ENCODE measurements around the gene NPC2. TPM values are rescaled to one million over a fixed set of nuclear protein-coding genes. Genes with fewer than 3 reads are reported as not detected.

The NPC2 gene
- total RNA-seq, 1 donor from 2014 or later: 524 TPM

DNA sequence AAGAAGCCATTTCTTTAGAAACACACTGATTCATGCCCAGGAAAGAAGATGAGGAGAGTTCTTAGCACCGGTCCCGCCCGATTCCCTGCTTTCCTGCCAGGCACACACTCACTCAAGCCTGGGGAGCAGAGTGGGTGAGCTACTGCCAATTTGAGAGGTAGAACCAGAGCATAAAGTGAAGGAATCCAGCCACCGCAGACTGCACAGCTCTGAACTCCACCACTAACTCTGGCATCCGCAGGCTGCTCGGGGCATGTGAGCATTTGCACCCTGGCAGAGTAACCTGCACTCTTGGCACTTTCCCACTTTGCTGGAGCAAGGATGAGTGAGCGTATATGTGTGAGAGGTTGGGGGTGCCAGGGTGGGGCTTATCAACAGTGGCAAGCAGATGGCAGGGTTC, 63.1 kb downstream of the NPC2 start:
- Mint-ChIP-seq H3K36me3 (ENCODE audit: unreplicated experiment) (no peaks in the 10 kb centered on the region), H3K4me1 (ENCODE audit: unreplicated experiment) (peaks cover 2% of the 10 kb centered on the region), H3K9me3 (ENCODE audit: unreplicated experiment) (no peaks in the 10 kb centered on the region), H3K4me3 (ENCODE audit: unreplicated experiment) (no peak overlapping the region), H3K27ac (ENCODE audit: unreplicated experiment) (no peak overlapping the region), H3K27me3 (ENCODE audit: unreplicated experiment) (peaks cover 67% of the 10 kb centered on the region)
- no peak for DNase-seq (ENCODE audit: extremely low spot score, unreplicated experiment)
- TF ChIP-seq, protein P1, sequence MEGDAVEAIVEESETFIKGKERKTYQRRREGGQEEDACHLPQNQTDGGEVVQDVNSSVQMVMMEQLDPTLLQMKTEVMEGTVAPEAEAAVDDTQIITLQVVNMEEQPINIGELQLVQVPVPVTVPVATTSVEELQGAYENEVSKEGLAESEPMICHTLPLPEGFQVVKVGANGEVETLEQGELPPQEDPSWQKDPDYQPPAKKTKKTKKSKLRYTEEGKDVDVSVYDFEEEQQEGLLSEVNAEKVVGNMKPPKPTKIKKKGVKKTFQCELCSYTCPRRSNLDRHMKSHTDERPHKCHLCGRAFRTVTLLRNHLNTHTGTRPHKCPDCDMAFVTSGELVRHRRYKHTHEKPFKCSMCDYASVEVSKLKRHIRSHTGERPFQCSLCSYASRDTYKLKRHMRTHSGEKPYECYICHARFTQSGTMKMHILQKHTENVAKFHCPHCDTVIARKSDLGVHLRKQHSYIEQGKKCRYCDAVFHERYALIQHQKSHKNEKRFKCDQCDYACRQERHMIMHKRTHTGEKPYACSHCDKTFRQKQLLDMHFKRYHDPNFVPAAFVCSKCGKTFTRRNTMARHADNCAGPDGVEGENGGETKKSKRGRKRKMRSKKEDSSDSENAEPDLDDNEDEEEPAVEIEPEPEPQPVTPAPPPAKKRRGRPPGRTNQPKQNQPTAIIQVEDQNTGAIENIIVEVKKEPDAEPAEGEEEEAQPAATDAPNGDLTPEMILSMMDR (IDR thresholded peaks at IDR 0.05): no peak

Other genes starting within 250 kb of the NPC2 start
- gene ABCD4, start 190.4 kb downstream of the NPC2 start, total RNA-seq: 58.6 and 62.0 TPM in 2 replicates
- not detected in 2 replicates for gene VRTN, start 144.8 kb downstream of the NPC2 start, total RNA-seq
- 0.26 TPM in 1 of 2 replicates, not detected in the other for gene SYNDIG1L, start 67.1 kb downstream of the NPC2 start, total RNA-seq
- 22.4 and 26.3 TPM in 2 replicates for gene ISCA2, start 460 bp upstream of the NPC2 start, total RNA-seq
- gene LTBP2, start 118.9 kb upstream of the NPC2 start, total RNA-seq: 377 and 379 TPM in 2 replicates
- gene AREL1, start 219.8 kb upstream of the NPC2 start, total RNA-seq: 45.6 and 47.7 TPM in 2 replicates
- gene FCF1, start 219.8 kb upstream of the NPC2 start, total RNA-seq: 59.5 and 61.6 TPM in 2 replicates